GM19023 (cell line): ENCODE measurements around the gene BCCIP.

Source experiments
- ATAC-seq: cut with Tn5 transposase; IDR thresholded peaks from one replicate; pipeline ENCODE4 v1.9.1; 2021; ENCODE audit warnings: mild to moderate bottlenecking, moderate library complexity; ENCODE audit not compliant: unreplicated experiment

BCCIP gene

GRCh38 chr10:125797424-125797823 is 25.9 kb upstream of the BCCIP start:
- no peak for ATAC-seq

DNA sequence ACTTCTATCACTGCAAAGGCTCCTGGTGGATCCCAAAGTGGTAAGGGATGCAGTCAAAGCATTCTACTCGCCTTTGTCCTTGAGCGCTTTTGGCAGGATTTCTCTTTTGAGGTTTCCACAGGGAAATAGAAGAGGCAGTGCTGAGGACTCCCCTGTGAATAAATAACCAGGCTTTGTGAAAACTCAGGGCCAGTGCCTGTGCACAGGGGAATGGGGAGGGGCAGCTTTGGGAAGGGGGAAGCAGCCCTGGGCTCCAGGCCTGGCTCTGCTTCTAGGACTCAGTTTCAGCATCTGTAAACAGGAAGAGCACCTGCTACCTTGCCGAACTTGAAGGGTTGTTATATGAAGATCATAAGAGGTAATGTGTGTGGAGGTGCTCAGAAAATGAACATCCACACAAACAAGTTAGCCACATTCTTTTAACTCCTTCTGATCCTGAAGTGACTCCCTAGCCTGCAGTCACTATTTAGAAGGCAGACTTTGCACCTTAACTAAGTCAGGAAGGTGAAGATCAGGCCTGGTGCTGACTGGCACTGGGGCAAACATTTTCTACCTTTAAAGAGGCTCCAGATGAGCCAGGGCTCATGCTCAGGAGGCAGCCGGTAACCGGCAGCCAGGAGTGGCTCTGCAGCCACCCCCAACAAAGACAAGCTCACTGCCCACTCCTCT is 25.2 kb upstream of the BCCIP start:
- no peak for ATAC-seq

DNA sequence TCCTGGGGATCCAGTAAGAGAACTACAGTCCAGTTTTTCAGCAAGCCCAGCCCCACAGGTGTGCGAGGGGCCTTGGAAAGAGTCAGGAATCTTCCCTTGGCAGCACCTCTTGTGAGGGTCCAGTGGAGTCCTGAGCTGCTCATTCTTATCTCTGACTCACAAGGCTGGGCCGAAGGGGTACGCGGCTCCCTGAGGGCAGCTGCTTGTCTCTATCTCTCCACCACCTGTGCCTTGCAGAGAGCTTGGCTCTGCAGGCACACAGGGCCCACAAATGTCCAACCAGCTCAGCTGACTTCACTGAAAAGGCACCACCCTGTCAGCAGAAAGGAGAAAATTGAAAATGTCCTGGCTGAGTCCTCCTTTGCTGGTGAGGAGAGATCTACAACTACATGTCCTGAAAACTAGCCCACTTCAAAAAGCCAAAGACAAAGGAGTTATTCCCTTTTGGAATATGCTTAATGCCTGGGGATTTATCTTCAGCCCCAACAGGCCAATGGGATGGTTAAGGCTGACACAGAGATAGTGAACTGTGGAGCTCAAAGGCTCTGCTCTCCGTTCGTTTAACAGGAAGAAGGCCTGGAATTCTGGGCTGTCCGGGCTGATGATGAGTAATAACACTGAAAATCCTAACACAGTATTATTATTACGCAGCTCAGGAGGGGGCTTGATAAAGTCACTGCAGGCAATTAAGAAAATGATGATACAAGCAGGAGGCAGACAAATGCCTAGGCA is 23.7 kb upstream of the BCCIP start:
- no peak for ATAC-seq

DNA sequence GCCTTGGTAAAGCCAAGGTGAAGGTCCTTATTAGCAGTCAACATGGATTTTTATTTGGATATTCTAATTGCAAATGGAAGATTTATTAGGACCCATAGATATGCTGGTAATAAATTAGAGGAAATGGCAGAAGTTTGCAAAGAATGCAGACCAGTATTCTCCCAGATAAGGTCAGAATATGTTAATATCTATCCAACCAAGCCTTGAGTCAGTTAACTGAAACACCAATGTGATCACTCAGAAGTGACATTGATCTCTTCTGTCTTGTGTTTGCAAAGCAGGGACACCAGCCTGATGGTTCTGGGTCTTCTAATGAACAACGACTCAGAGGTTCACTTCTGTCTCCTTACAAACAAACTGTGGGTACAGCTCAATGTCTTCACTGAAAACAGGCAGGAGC is 21.8 kb upstream of the BCCIP start:
- ATAC-seq = no peak

GRCh38 chr10:125802131-125802530 is 21.2 kb upstream of the BCCIP start:
- ATAC-seq = no peak

GRCh38 chr10:125802739-125803138 is 20.6 kb upstream of the BCCIP start:
- ATAC-seq = no peak

GRCh38 chr10:125808047-125808446 is 15.3 kb upstream of the BCCIP start:
- no peak for ATAC-seq

DNA sequence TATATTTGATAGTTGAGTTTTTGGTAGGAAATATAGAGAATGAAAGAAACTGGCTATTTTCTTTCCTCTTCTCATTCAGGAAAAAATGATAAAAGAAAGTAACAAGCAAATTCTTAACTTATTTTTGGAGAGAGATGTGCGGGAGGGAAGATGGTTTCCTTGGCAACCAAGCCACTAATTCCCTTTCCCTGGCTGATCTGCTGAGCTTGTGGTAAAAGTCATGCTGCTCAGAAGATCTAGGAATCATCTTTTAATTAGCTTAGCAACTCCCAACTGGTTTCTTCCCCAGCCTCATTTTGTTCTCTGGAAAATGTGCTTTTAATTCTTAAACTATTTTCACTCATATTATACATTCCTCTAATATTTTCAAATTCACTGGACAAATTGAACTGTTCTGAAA is 12.1 kb upstream of the BCCIP start:
- ATAC-seq = no peak

GRCh38 chr10:125812128-125812750 is 11.1 kb upstream of the BCCIP start:
- ATAC-seq = no peak

GRCh38 chr10:125815764-125816163 is 7.6 kb upstream of the BCCIP start:
- no peak for ATAC-seq

DNA sequence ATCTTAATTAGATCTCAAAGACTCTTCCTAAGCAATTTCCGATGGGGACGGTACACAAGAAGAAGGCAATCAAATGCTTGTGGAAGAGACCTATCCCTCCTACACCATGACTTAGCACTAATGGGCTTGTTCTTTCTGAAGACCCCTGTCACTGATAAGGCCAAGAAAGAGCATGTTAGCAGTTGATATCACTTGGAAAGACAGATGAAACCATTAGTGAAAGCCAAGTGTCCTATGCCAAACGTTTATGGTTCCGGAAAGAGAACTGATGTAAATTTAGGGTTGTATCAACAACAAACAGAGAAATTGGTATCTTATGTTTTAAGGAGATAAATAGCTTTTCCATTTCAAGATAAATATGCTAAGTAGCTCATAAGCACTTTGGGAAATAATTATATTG is 6.8 kb upstream of the BCCIP start:
- no peak for ATAC-seq

- ATAC-seq = no peak
Observed at GRCh38 chr10:125817337-125817946, 5.9 kb upstream of the BCCIP start.

DNA sequence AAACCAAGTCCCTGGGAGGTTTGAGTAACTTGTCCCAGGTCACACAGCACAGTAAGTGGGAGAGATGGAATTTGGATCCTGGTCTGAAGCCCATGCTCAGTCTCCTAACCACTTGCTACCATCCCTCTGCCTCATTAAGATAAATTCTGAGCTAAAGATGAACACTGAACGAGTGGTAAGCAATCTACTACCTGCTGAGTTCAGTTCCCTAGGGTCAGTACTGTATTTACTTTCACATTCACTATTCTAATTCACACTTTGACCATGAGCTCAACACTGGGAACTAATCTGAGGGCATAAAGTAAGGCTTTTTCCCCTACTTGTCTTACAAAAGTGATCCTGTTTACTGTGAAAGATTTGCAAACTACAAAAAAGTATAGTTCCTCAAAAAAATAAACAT is 2.6 kb upstream of the BCCIP start:
- peak; percentile 36 for ATAC-seq

GRCh38 chr10:125823663-125824251 is 411 bp downstream of the BCCIP start:
- no peak for ATAC-seq

DNA sequence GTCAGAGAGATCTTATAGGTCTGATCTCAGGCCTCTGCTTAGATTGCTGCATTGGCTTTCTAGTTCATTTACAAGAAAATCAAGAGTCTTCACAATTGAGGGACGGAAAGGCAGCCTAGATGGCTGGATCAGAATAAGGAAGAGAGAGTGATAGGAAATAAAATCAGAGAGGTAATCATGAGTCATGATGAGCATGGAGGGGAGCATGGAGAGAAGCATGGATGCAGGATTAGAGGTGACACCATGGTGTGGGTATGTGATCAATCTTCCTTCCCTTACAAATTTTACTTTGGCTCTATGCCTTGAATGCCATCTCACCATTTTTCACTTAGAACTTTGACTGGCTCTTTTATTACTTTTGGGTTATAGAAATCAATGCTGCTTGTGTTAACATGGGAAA is 1.4 kb downstream of the BCCIP start:
- no peak for ATAC-seq

DNA sequence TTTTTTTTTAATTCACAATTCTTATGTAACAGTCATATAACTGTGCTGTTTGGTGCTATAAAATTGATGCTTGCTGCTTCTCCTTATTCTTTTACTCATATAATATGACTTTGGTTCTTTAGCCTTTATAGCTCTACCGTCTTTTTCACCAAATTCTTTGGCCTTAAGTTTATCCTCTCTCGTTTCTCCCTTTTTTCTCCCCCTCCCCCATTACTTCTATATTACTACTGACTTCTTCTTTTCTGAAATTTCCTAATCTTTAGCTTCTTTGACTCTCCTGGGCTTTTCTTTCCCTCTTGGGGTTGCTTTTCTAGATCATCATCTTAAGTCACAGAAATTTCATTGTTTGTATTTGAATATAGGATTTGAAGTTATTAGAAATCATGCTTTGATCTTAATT is 3.8 kb downstream of the BCCIP start:
- ATAC-seq = no peak

DNA sequence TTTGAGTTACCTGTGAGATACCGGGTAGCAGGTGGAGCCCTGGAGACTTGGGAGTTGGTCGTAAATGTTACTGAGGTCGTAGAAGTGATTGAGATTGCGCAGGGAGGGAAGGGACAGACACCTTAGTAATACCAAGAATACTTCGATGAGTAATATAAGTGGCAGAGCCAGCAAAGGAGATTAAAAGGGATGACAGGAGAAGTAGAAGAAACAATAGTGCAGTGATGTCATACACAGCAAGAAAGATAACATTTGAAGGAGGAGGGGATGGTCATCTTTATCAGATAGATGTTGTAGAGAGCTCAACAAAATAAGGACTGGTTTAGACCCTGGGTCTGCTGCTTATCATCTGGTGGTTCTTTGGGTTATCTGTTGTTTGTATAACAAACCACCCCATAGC is 5.0 kb downstream of the BCCIP start:
- no peak for ATAC-seq

DNA sequence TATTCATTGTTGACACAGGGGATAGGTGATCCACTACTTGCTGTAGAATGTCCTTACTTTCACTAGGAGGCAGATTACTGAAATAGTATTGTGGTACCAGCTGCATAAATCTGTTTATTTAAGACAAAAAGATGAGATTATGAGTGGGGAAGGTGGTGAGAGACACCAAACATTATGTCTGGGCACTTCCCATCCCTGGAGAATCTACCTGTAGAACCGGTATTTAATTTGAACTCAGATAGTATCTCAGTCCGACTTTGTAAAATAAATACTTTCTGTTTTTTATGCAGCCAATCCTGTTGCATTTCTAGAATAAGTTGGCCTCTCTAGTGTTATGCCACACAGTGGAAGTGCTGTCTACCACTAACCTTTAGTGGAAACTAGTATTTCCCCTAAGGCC is 13.4 kb downstream of the BCCIP start:
- no peak for ATAC-seq

GRCh38 chr10:125838802-125839575 is 15.6 kb downstream of the BCCIP start:
- no peak for ATAC-seq

DNA sequence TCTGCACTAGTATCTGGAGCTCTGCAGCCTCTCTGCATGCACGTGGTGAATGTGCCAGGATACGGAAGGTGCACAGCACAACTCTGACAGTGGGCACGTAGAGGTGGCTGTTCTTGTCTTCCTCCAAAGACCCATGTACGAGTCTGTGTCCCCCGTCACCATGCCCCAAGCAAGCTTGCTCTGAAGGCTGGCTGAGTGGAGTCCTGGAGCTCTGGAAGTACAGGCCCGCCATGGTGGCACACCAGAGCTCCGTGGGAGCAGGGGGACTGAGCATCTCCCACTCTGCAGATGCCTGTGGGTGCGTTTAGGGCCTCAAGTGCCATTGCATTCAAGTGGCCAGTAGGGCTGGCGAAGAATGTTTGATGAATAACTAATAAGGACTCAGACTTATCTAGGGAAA is 17.1 kb downstream of the BCCIP start:
- ATAC-seq = no peak

- no peak for ATAC-seq
Observed at GRCh38 chr10:125840955-125841354, 17.6 kb downstream of the BCCIP start.
